ENCODE measurements around the gene SGPP2. TPM values are rescaled to one million over a fixed set of nuclear protein-coding genes. Genes with fewer than 3 reads are reported as not detected.

Gene SGPP2
- total RNA-seq, 1 experiment from 2014 or later = not detected

DNA sequence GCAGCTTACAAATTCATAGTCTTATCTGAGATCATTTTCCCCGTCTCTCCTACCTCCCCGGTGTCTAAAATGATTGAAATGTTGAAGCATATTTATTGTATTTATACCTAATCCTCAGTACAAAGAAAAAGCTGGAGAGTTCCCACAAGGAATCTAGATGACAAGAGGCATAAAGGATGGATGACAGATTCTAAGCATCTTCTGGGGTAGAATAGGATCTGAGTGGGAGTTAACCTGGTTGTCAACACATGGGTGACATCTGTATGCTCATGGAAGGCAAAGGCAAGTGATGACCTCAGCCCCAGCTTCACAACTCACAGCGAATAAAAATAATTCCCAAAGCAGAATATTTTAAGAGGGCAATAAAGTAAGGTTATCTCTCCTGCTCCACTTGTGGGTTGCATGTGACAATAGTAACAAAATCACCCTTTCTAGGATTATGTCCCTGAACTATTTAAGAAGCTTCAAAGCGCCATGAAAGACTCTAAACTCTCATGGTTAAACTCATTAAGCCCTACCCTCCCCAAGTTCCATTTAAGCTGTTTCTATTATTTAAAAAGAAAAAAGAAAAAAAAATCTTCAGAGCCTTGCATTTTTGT, 32.2 kb downstream of the SGPP2 start:
- Mint-ChIP-seq H3K9me3 (peaks cover 3 to 6% of the 10 kb centered on the region in 2 experiments; a peak in 3 of 5 replicates), H3K4me1 (peaks cover 4 to 6% of the 10 kb centered on the region in 2 experiments), H3K4me3 (no peak overlapping the region), H3K27me3 (ENCODE audit: low read depth) (peaks cover 39% of the 10 kb centered on the region), H3K36me3 (ENCODE audit: insufficient read depth in 1 of 3, low read depth in 3 of 3) (peaks cover 0 to 5% (median 0%) of the 10 kb centered on the region in 3 experiments; a peak in 2 of 7 replicates), H3K27ac (no peak overlapping the region)
- H3K56ac ChIP-seq (ENCODE audit: insufficient read length, low read depth, low read length) = no peak overlapping the region
- H3K9ac ChIP-seq (ENCODE audit: extremely low read depth, insufficient read length, low read length) = no peak overlapping the region
- H3K4ac ChIP-seq (ENCODE audit: low read depth, low read length) = no peak overlapping the region
- no peak overlapping the region for H2BK5ac ChIP-seq (ENCODE audit: insufficient read length, low read length)
- H4K5ac ChIP-seq (ENCODE audit: insufficient read length, low read depth, low read length) = no peak overlapping the region
- H4K8ac ChIP-seq (replicated peaks; ENCODE audit: insufficient read length, low read depth, low read length) = no peak overlapping the region
- no peak overlapping the region for H2BK120ac ChIP-seq (ENCODE audit: low read depth, low read length, poor library complexity, severe bottlenecking)
- TF ChIP-seq, protein P1, sequence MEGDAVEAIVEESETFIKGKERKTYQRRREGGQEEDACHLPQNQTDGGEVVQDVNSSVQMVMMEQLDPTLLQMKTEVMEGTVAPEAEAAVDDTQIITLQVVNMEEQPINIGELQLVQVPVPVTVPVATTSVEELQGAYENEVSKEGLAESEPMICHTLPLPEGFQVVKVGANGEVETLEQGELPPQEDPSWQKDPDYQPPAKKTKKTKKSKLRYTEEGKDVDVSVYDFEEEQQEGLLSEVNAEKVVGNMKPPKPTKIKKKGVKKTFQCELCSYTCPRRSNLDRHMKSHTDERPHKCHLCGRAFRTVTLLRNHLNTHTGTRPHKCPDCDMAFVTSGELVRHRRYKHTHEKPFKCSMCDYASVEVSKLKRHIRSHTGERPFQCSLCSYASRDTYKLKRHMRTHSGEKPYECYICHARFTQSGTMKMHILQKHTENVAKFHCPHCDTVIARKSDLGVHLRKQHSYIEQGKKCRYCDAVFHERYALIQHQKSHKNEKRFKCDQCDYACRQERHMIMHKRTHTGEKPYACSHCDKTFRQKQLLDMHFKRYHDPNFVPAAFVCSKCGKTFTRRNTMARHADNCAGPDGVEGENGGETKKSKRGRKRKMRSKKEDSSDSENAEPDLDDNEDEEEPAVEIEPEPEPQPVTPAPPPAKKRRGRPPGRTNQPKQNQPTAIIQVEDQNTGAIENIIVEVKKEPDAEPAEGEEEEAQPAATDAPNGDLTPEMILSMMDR (conservative IDR thresholded peaks at IDR 0.05) = no peak
- no peaks in the 10 kb centered on the region for H3K27me3 ChIP-seq (ENCODE audit: insufficient read depth, low read length)
- no peak overlapping the region for H3T11ph ChIP-seq (ENCODE audit: low read length)
- H2BK15ac ChIP-seq (ENCODE audit: low read depth, low read length) = no peak overlapping the region
- no peaks in the 10 kb centered on the region for H3K79me1 ChIP-seq (ENCODE audit: insufficient read depth, low read depth, low read length, poor library complexity, severe bottlenecking)
- H2BK12ac ChIP-seq (ENCODE audit: insufficient read length, low read depth, low read length) = no peak overlapping the region
- no peak overlapping the region for H3K14ac ChIP-seq (ENCODE audit: insufficient read depth, low read length)
- peaks cover 3% of the 10 kb centered on the region; the same call in 1 of the 2 replicates for H3K4me1 ChIP-seq (ENCODE audit: insufficient read depth, low read length)
- H2AK5ac ChIP-seq (ENCODE audit: insufficient read length, low read length) = no peak overlapping the region
- no peak for DNase-seq
- H3K4me2 ChIP-seq (ENCODE audit: insufficient read depth, insufficient read length, low read length) = no peak overlapping the region
- no peak overlapping the region for H4K91ac ChIP-seq (ENCODE audit: insufficient read length, low read depth, low read length)
- no peak overlapping the region for H3K27ac ChIP-seq (ENCODE audit: insufficient read length, low read depth, low read length)
- no peaks in the 10 kb centered on the region for H3K23me2 ChIP-seq (ENCODE audit: insufficient read length, low read depth, low read length, poor library complexity, severe bottlenecking)
- no peak overlapping the region for H3K23ac ChIP-seq (ENCODE audit: insufficient read length, low read depth, low read length)
- no peak overlapping the region for H3K18ac ChIP-seq (ENCODE audit: insufficient read length, low read depth, low read length)
- no peak overlapping the region for H2AFZ ChIP-seq (ENCODE audit: low read length)
- no CpG with 5 or more reads among the region's 4 CpGs for WGBS (ENCODE audit: extremely low coverage, insufficient read length, low lambda C conversion rate)
- no peaks in the 10 kb centered on the region for H3K79me2 ChIP-seq (ENCODE audit: insufficient read depth, low read length)
- no peaks in the 10 kb centered on the region for H4K20me1 ChIP-seq (ENCODE audit: control insufficient read depth, insufficient read depth, insufficient read length)
- H3K9me3 ChIP-seq (ENCODE audit: control insufficient read depth, low read depth, low read length) = no peaks in the 10 kb centered on the region
- no peak overlapping the region for H2BK20ac ChIP-seq (ENCODE audit: low read depth, low read length, poor library complexity, severe bottlenecking)

Measured in H9 (cell line).